Naive thymus-derived CD4-positive, alpha-beta T cell (primary cell): ENCODE results near the gene SFMBT2. TPM values are rescaled to one million over a fixed set of nuclear protein-coding genes. Genes with fewer than 3 reads are reported as not detected.

Experiments
- ATAC-seq: fragments of 150-1000 bp; cut with Tn5 transposase; 2 replicates; pipeline ENCODE4 v1.10.0; 2021; ENCODE audit warnings: mild to moderate bottlenecking, moderate library complexity
- CTCF ChIA-PET: fragments of 350-600 bp; sonication (Branson Sonifier 250); formaldehyde crosslinking; loops from one replicate; lab custom pipeline; 2021; ENCODE audit warnings: antibody characterized with exemption; lab: Charles Lee
- POLR2A ChIA-PET: fragments of 350-600 bp; sonication (Branson Sonifier 250); formaldehyde crosslinking; loops from one replicate; lab custom pipeline; 2021; ENCODE audit warnings: antibody characterized with exemption, inconsistent platforms; lab: Charles Lee
- DNase-seq, 9 donors: peaks; one replicate each; pipeline versions ENCODE4 v3.0.0 to v3.0.0-alpha.2; 2020 to 2022; ENCODE audit warnings: mixed read lengths in 1 of 9
- H3K27ac ChIP-seq: one replicate; pipeline ENCODE4 v1.7.0; 2013; ENCODE audit warnings: mild to moderate bottlenecking, low read depth, low read length, moderate library complexity
- H3K27me3 ChIP-seq, 2 donors: one replicate each; pipeline ENCODE4 v1.7.0; 2013; ENCODE audit warnings: low read length in 2 of 2, mild to moderate bottlenecking in 2 of 2, moderate library complexity in 2 of 2; ENCODE audit not compliant: control insufficient read depth in 2 of 2, insufficient read depth in 2 of 2
- H3K36me3 ChIP-seq, 3 experiments: 1 replicate in 2 of 3; 2 replicates in 1 of 3; pipeline ENCODE4 v1.7.0; 2013; ENCODE audit warnings: low read length in 3 of 3, mild to moderate bottlenecking in 3 of 3, moderate library complexity in 1 of 3; ENCODE audit not compliant: insufficient read depth in 3 of 3, control insufficient read depth in 2 of 3
- H3K4me1 ChIP-seq, 2 donors: one replicate each; pipeline ENCODE4 v1.7.0; 2013; ENCODE audit warnings: low read length in 2 of 2, mild to moderate bottlenecking in 2 of 2, moderate library complexity in 1 of 2; ENCODE audit not compliant: control insufficient read depth in 2 of 2, insufficient read depth in 2 of 2
- H3K4me3 ChIP-seq: 2 replicates; pipeline ENCODE4 v1.7.0; 2013; ENCODE audit warnings: mild to moderate bottlenecking, low read length
- H3K9me3 ChIP-seq, 3 experiments: 1 replicate in 2 of 3; 2 replicates in 1 of 3; pipeline ENCODE4 v1.7.0; 2013; ENCODE audit warnings: low read length in 3 of 3; ENCODE audit not compliant: control insufficient read depth in 2 of 3
- H3K27ac Mint-ChIP-seq, 9 donors: one replicate each; pipeline ENCODE4 v1.8.0; 2020 to 2022; ENCODE audit warnings: mixed read lengths in 9 of 9, mild to moderate bottlenecking in 8 of 9, moderate library complexity in 5 of 9, inconsistent platforms in 2 of 9
- H3K27me3 Mint-ChIP-seq, 5 donors: one replicate each; pipeline ENCODE4 v1.8.0; 2021 to 2022; ENCODE audit warnings: mixed read lengths in 5 of 5, mild to moderate bottlenecking in 1 of 5
- H3K36me3 Mint-ChIP-seq, 5 donors: one replicate each; pipeline ENCODE4 v1.8.0; 2020 to 2022; ENCODE audit warnings: mixed read lengths in 5 of 5, mild to moderate bottlenecking in 3 of 5, inconsistent platforms in 1 of 5
- H3K4me1 Mint-ChIP-seq, 7 donors: one replicate each; pipeline ENCODE4 v1.8.0; 2020 to 2022; ENCODE audit warnings: mixed read lengths in 7 of 7, mild to moderate bottlenecking in 3 of 7, inconsistent platforms in 1 of 7
- H3K4me3 Mint-ChIP-seq, 10 donors: one replicate each; pipeline ENCODE4 v1.8.0; 2020 to 2022; ENCODE audit warnings: mild to moderate bottlenecking in 10 of 10, mixed read lengths in 10 of 10, moderate library complexity in 6 of 10, inconsistent platforms in 2 of 10
- H3K9me3 Mint-ChIP-seq, 11 donors: one replicate each; pipeline ENCODE4 v1.8.0; 2020 to 2022; ENCODE audit warnings: mixed read lengths in 11 of 11, mild to moderate bottlenecking in 4 of 11, inconsistent platforms in 1 of 11, moderate library complexity in 1 of 11
- intact Hi-C, 2 donors: fragments of 100-400 bp; cut with micrococcal nuclease; formaldehyde crosslinking; loops; one replicate each; pipeline ENCODE4 v1.15.1; 2023
- polyA plus RNA-seq, 2 donors: library from polyadenylated mRNA; unstranded; fragments of 300-500 nt; fragmentation: Illumina TruSeq; gene quantifications; one replicate each; pipeline ENCODE4 v1.2.3, GENCODE V29; 2021
- total RNA-seq, 6 experiments: library from RNA in 5 of 6; stranded (reverse) in 5 of 6; gene quantifications; 1 replicate in 5 of 6; 2 replicates in 1 of 6; pipeline ENCODE4 v1.2.3 and lab custom pipeline; 2021 to 2026

SFMBT2 gene
- total and polyA plus RNA-seq, 7 experiments from 2014 or later = 7.4 to 50.9 (median 39.2) TPM

DNA sequence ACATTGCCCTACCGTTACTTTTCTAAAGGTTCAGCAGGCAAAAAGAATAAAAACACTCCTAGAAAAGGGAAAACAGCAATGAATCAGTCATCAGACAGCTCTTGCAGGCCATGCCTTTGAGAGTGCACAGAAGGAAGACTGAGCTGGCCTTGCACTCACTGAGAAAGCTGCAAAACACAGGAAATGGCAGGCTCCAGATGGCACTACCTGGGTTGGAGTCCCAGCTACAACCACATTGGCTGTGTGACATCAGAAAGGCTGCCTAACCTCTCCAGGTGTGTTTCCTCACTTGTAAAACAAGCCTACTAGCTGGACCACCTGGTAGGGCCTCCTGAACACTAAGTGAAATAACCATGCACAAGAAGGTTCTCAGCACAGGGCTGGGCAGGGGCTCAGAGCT, 113.7 kb downstream of the SFMBT2 start:
- POLR2A ChIA-PET = interaction anchor here (0.7 kb wide), 1 partner anchor 11 kb away, joined by 3 read pairs; no protein-coding TSS in a partner anchor
- Mint-ChIP-seq H3K4me1 (peaks cover 48 to 88% (median 83%) of the 10 kb centered on the region in 7 donors), H3K36me3 (peaks cover 9 to 51% (median 34%) of the 10 kb centered on the region in 5 donors), H3K27me3 (no peaks in the 10 kb centered on the region), H3K27ac (peak overlapping the region in 5 of 9 donors; percentile 15 to 73 (median 56)), H3K9me3 (peaks cover 0 to 6% (median 0%) of the 10 kb centered on the region in 11 donors), H3K4me3 (peak overlapping the region in 6 of 10 donors; percentile 24 to 35 (median 31))
- no peaks in the 10 kb centered on the region for H3K36me3 ChIP-seq
- peak in 1 of 9 donors; percentile 11 for DNase-seq
- no peak for ATAC-seq
- peaks cover 11 to 13% of the 10 kb centered on the region in 2 donors for H3K4me1 ChIP-seq
- H3K4me3 ChIP-seq = no peak overlapping the region
- intact Hi-C loops = no loop called here
- H3K27ac ChIP-seq = no peak overlapping the region
- H3K27me3 ChIP-seq = no peaks in the 10 kb centered on the region
- CTCF ChIA-PET = no interaction called here
- no peaks in the 10 kb centered on the region for H3K9me3 ChIP-seq

DNA sequence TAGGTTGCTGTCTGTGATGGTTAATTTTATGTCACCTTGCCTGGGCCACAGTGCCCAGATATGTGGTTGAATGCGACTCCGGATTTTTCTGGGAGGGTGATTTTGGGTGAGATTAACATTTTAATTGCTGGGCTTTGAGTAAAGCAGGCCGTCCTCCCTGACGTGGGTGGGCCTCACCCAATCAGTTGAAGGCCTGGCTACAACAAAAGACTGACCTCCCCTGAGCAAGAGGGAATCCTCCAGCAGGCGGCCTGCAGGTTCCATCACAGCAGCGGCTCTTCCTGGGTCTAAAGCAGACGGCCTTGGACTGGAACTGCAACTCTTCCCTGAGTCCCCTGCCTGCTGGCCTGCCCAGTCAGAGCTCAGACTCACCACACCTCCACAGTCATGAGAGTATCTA, 114.2 kb downstream of the SFMBT2 start:
- peaks cover 6 to 48% (median 31%) of the 10 kb centered on the region in 5 donors for H3K36me3 Mint-ChIP-seq
- no peak for ATAC-seq
- H3K4me3 ChIP-seq = no peak overlapping the region
- intact Hi-C loops = no loop called here
- peaks cover 0 to 4% (median 0%) of the 10 kb centered on the region in 11 donors for H3K9me3 Mint-ChIP-seq
- peaks cover 10 to 13% of the 10 kb centered on the region in 2 donors for H3K4me1 ChIP-seq
- H3K4me3 Mint-ChIP-seq = peak overlapping the region in 4 of 10 donors; percentile 20 to 35 (median 32)
- H3K36me3 ChIP-seq = no peaks in the 10 kb centered on the region
- H3K27ac Mint-ChIP-seq = peak overlapping the region in 4 of 9 donors; percentile 15 to 73 (median 42)
- H3K27me3 Mint-ChIP-seq = no peaks in the 10 kb centered on the region
- no peak overlapping the region for H3K27ac ChIP-seq
- no peaks in the 10 kb centered on the region for H3K27me3 ChIP-seq
- H3K4me1 Mint-ChIP-seq = peaks cover 48 to 89% (median 84%) of the 10 kb centered on the region in 7 donors
- no peak for DNase-seq
- H3K9me3 ChIP-seq = no peaks in the 10 kb centered on the region
- ChIA-PET CTCF (no interaction called here), POLR2A (interaction anchor here (0.6 to 0.7 kb wide), 2 partner anchors 11 to 1947 kb away, joined by 3 to 4 read pairs; no protein-coding TSS in a partner anchor)

DNA sequence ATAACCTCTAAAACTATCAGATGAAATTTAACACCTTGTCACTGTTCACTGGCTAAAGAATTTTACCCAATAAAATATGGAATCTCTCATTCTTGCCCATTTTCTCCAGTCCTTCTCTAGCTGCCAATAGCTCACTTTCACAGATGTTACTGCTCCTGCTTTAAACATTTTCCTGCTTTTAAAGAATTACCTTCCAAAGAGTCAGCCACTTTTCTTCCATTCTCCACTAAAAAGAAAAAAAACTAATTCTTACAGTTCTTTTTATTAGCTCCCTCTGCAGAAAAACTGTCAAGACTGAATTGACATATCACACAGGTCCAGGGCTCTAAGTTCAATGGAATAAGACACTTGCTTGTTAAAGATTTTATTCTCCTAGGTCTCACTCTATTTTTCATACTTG, 114.8 kb downstream of the SFMBT2 start:
- Histone ChIP-seq H3K4me3 (no peak overlapping the region), H3K9me3 (no peaks in the 10 kb centered on the region), H3K27ac (no peak overlapping the region), H3K27me3 (no peaks in the 10 kb centered on the region), H3K36me3 (no peaks in the 10 kb centered on the region), H3K4me1 (peaks cover 8 to 13% of the 10 kb centered on the region in 2 donors)
- H3K27me3 Mint-ChIP-seq = no peaks in the 10 kb centered on the region
- peaks cover 0 to 4% (median 0%) of the 10 kb centered on the region in 11 donors for H3K9me3 Mint-ChIP-seq
- peaks cover 6 to 47% (median 28%) of the 10 kb centered on the region in 5 donors for H3K36me3 Mint-ChIP-seq
- no peak for DNase-seq
- ATAC-seq = no peak
- H3K27ac Mint-ChIP-seq = peak overlapping the region in 4 of 9 donors; percentile 16 to 63 (median 21)
- CTCF ChIA-PET = no interaction called here
- intact Hi-C loops = no loop called here
- POLR2A ChIA-PET = interaction anchor here (0.6 kb wide), 2 partner anchors 121 to 1946 kb away, joined by 3 to 4 read pairs; no protein-coding TSS in a partner anchor
- H3K4me1 Mint-ChIP-seq = peaks cover 42 to 90% (median 85%) of the 10 kb centered on the region in 7 donors
- H3K4me3 Mint-ChIP-seq = peak overlapping the region in 4 of 10 donors; percentile 6 to 32 (median 26)

DNA sequence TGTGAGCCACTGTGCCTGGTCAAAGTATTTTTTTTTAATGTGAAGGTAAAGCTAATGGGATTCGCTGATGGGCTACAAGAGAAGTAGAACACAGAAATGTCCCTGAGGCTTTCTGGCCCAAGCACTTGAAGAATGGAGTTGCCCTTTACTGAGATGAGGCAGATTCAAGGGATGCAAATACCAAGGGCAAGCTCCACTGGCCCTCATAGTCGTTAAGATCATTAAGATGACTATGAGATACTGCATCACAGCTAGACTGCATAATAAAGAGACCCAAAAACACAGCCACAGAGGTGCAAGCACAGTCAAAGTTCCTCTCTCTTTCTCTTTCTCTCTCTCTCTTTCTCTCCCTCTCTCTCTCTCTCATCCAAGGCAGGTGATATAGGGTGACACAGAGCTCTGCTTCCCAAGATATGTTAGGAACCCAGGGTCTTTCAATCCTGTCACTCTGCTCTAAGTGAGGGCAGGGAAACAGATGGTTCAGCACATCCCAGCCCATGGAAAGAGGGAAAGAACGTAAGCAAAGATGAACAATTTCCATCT, 117.4 kb downstream of the SFMBT2 start:
- intact Hi-C loops = no loop called here
- H3K4me1 ChIP-seq = peaks cover 8 to 13% of the 10 kb centered on the region in 2 donors
- no peak for ATAC-seq
- H3K9me3 ChIP-seq = no peaks in the 10 kb centered on the region
- peaks cover 6 to 35% (median 14%) of the 10 kb centered on the region in 5 donors for H3K36me3 Mint-ChIP-seq
- no peak overlapping the region for H3K4me3 Mint-ChIP-seq
- no peak overlapping the region for H3K27ac ChIP-seq
- ChIA-PET POLR2A (no interaction called here), CTCF (interaction anchor here (0.6 kb wide), 1 partner anchor 60 kb away, joined by 7 read pairs; no protein-coding TSS in a partner anchor)
- peak overlapping the region in 4 of 9 donors; percentile 15 to 77 (median 31) for H3K27ac Mint-ChIP-seq
- H3K27me3 Mint-ChIP-seq = no peaks in the 10 kb centered on the region
- no peaks in the 10 kb centered on the region for H3K27me3 ChIP-seq
- no peaks in the 10 kb centered on the region for H3K36me3 ChIP-seq
- DNase-seq = no peak
- no peak overlapping the region for H3K4me3 ChIP-seq
- H3K9me3 Mint-ChIP-seq = peaks cover 0 to 4% (median 0%) of the 10 kb centered on the region in 11 donors
- H3K4me1 Mint-ChIP-seq = peaks cover 34 to 89% (median 84%) of the 10 kb centered on the region in 7 donors

DNA sequence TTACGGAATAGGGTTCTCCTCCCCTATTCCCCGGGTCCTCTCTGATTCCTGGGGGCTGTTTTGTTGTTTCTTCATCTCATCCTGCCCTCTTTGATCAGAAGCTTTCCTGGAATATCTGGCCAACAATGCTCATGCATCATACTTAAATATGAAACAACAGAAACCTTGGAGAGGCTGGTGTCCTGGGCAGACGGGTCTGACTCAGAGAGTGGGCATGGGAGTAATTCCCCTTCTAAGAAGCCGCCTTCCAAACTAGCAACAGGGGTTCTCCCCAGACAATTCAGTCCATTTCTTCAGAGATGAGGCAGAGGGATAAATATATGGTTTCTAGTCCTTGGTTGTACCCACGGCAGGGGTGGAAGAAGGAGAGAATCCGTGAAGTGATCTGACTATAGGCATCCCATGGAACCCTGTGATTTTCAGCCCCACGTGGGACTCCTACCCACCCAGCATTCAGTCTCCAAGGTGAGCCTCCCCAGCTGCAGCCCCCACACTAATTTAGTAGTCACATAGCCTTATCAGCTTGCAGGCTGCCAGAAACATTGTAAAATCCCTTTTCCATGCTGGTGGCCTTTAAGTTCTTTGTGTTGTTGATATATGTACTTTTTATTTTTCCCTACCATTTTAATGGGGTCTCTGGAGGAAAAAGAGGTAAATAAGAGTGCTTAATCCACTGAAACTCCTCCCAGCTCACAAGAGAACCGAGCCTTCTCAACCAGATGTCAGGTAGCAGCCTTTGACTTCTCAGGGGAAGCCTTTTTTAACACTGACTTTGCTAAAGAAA, 119.2 kb downstream of the SFMBT2 start:
- Histone ChIP-seq H3K4me3 (no peak overlapping the region), H3K27me3 (no peaks in the 10 kb centered on the region), H3K27ac (no peak overlapping the region), H3K4me1 (peaks cover 0 to 3% of the 10 kb centered on the region in 2 donors), H3K36me3 (no peaks in the 10 kb centered on the region), H3K9me3 (no peaks in the 10 kb centered on the region)
- Mint-ChIP-seq H3K4me1 (peaks cover 24 to 84% (median 74%) of the 10 kb centered on the region in 7 donors), H3K4me3 (no peak overlapping the region), H3K9me3 (no peaks in the 10 kb centered on the region), H3K36me3 (peaks cover 0 to 28% (median 5%) of the 10 kb centered on the region in 5 donors), H3K27ac (peak overlapping the region in 4 of 9 donors; percentile 25 to 77 (median 30)), H3K27me3 (no peaks in the 10 kb centered on the region)
- POLR2A ChIA-PET = no interaction called here
- ATAC-seq (no peak), DNase-seq (no peak)
- intact Hi-C loops = no loop called here
- CTCF ChIA-PET = no interaction called here

DNA sequence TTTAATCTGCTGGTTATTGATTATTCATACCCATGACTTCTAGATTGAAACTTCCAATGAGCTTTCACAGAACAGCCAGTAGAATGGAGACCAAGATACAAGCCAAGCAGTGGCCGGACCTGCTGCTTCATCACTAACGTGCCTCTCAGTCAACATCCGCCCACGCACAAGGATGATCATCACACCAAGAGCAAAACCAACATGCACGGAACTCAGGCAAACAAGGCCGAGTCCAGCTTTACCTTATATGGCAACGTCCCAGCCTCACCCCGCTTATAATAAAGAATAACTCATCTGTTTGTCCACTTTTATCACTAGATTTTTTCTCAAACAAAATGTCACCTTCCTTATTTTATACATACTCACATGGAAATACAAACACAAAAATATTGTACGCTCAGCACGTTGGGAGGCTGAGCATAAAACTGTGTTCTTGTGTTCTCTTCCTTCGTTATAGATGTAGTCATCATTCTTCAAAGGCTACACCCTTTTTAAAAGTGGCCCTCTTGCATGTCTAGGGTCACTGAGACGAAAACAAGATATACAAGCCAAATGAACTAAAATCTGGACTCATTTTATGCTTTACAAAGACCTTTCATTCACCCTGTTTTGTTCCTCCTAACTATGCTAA, 122.7 kb downstream of the SFMBT2 start:
- no peak for DNase-seq
- peaks cover 0 to 2% (median 0%) of the 10 kb centered on the region in 11 donors for H3K9me3 Mint-ChIP-seq
- peaks cover 7 to 47% (median 16%) of the 10 kb centered on the region in 5 donors for H3K36me3 Mint-ChIP-seq
- peaks cover 11 to 74% (median 60%) of the 10 kb centered on the region in 7 donors for H3K4me1 Mint-ChIP-seq
- H3K36me3 ChIP-seq = no peaks in the 10 kb centered on the region
- CTCF ChIA-PET = interaction anchor here (1.1 kb wide), 1 partner anchor 14 kb away, joined by 3 read pairs; no protein-coding TSS in a partner anchor
- H3K4me3 ChIP-seq = no peak overlapping the region
- H3K27ac Mint-ChIP-seq = peak overlapping the region in 2 of 9 donors; percentile 28 to 76
- intact Hi-C loops = no loop called here
- H3K9me3 ChIP-seq = no peaks in the 10 kb centered on the region
- no peaks in the 10 kb centered on the region for H3K27me3 Mint-ChIP-seq
- H3K4me3 Mint-ChIP-seq = no peak overlapping the region
- H3K27me3 ChIP-seq = no peaks in the 10 kb centered on the region
- H3K4me1 ChIP-seq = no peaks in the 10 kb centered on the region
- ATAC-seq = no peak
- no peak overlapping the region for H3K27ac ChIP-seq
- POLR2A ChIA-PET = no interaction called here
